Loucy (cell line): Measurements from ENCODE around the gene LENG8.

Experiments
- H2AFZ ChIP-seq: fragments of 200-600 bp; sonication (generic); 2 replicates; pipeline ENCODE4 v1.6.0; 2016; ENCODE audit warnings: antibody characterized with exemption, mild to moderate bottlenecking, low read length, moderate library complexity
- H3F3A ChIP-seq: fragments of 200-600 bp; 2 replicates; pipeline ENCODE4 v1.6.0; 2016; ENCODE audit warnings: antibody characterized with exemption, low read depth, mild to moderate bottlenecking
- H3K27me3 ChIP-seq: fragments of 200-600 bp; sonication (generic); 2 replicates; pipeline ENCODE4 v1.6.1; 2014; ENCODE audit warnings: low read length, mild to moderate bottlenecking; ENCODE audit not compliant: insufficient read depth, poor library complexity, severe bottlenecking
- H3K36me3 ChIP-seq: fragments of 200-600 bp; sonication (generic); 2 replicates; pipeline ENCODE4 v1.6.1; 2016; ENCODE audit warnings: low read length; ENCODE audit not compliant: insufficient read depth
- H3K4me1 ChIP-seq: fragments of 200-600 bp; sonication (generic); 2 replicates; pipeline ENCODE4 v1.5.1; 2014; ENCODE audit warnings: low read length, mild to moderate bottlenecking; ENCODE audit not compliant: insufficient read depth, poor library complexity, severe bottlenecking
- H3K4me2 ChIP-seq: fragments of 200-600 bp; sonication (generic); 2 replicates; pipeline ENCODE4 v1.6.0; 2014; ENCODE audit warnings: antibody characterized with exemption, low read length, low read depth, mild to moderate bottlenecking; ENCODE audit not compliant: poor library complexity, severe bottlenecking
- H3K4me3 ChIP-seq: fragments of 200-600 bp; sonication (generic); 2 replicates; pipeline ENCODE4 v1.5.1; 2014; ENCODE audit warnings: low read length, mild to moderate bottlenecking, mixed read lengths; ENCODE audit not compliant: poor library complexity, severe bottlenecking
- H3K79me2 ChIP-seq: fragments of 200-600 bp; sonication (generic); 2 replicates; pipeline ENCODE4 v1.6.1; 2014; ENCODE audit warnings: low read length; ENCODE audit not compliant: insufficient read depth
- H3K9ac ChIP-seq: fragments of 200-600 bp; sonication (generic); 2 replicates; pipeline ENCODE4 v1.6.0; 2014; ENCODE audit warnings: mild to moderate bottlenecking, low read depth, low read length, moderate library complexity; ENCODE audit not compliant: poor library complexity, severe bottlenecking
- H3K9me2 ChIP-seq: fragments of 200-600 bp; sonication (generic); replicated peaks from 2 replicates; pipeline ENCODE4 v1.6.1; 2016; ENCODE audit warnings: low read depth, low read length, mixed read lengths
- H3K9me3 ChIP-seq: fragments of 200-600 bp; sonication (generic); 2 replicates; pipeline ENCODE4 v1.6.1; 2014; ENCODE audit warnings: mild to moderate bottlenecking, antibody characterized with exemption, low read length, low read depth; ENCODE audit not compliant: insufficient read depth
- H4K20me1 ChIP-seq: fragments of 200-600 bp; sonication (generic); 2 replicates; pipeline ENCODE4 v1.6.0; 2014; ENCODE audit warnings: antibody characterized with exemption, low read length, mild to moderate bottlenecking; ENCODE audit not compliant: insufficient read depth, poor library complexity, severe bottlenecking
- CTCF ChIP-seq: fragments of 200-600 bp; sonication (generic); conservative IDR thresholded peaks from 2 replicates; pipeline ENCODE4 v1.5.1; 2014; ENCODE audit warnings: mild to moderate bottlenecking, antibody characterized with exemption, low read length
- EZH2phosphoT487 ChIP-seq: fragments of 200-600 bp; IDR thresholded peaks from 2 replicates; pipeline ENCODE4 v1.6.1; 2018; ENCODE audit warnings: antibody characterized with exemption, mild to moderate bottlenecking, moderate library complexity, borderline replicate concordance

Gene LENG8

GRCh38 chr19:54433697-54434096 is 15.3 kb upstream of the LENG8 start:
- Histone ChIP-seq H3K9me2 (no peaks in the 10 kb centered on the region), H3K79me2 (no peaks in the 10 kb centered on the region), H3K4me3 (no peak overlapping the region), H3K4me1 (no peaks in the 10 kb centered on the region), H3K36me3 (no peaks in the 10 kb centered on the region), H3K27me3 (no peaks in the 10 kb centered on the region), H3K9ac (no peak overlapping the region), H3F3A (no peaks in the 10 kb centered on the region), H2AFZ (no peak overlapping the region), H4K20me1 (no peaks in the 10 kb centered on the region), H3K9me3 (no peaks in the 10 kb centered on the region), H3K4me2 (no peak overlapping the region)
- no peak for TF ChIP-seq CTCF
- TF ChIP-seq EZH2phosphoT487 = no peak

- TF ChIP-seq EZH2phosphoT487 (no peak), CTCF (no peak)
- Histone ChIP-seq H3K36me3 (no peaks in the 10 kb centered on the region), H3K79me2 (no peaks in the 10 kb centered on the region), H3K27me3 (no peaks in the 10 kb centered on the region), H3K9me3 (no peaks in the 10 kb centered on the region), H3K4me2 (no peak overlapping the region), H3K9ac (no peak overlapping the region), H3K4me3 (no peak overlapping the region), H2AFZ (no peak overlapping the region), H4K20me1 (no peaks in the 10 kb centered on the region), H3K9me2 (no peaks in the 10 kb centered on the region), H3F3A (no peaks in the 10 kb centered on the region), H3K4me1 (no peaks in the 10 kb centered on the region)
These were observed 14.7 kb upstream of the LENG8 start for GRCh38 chr19:54434112-54434872.

DNA sequence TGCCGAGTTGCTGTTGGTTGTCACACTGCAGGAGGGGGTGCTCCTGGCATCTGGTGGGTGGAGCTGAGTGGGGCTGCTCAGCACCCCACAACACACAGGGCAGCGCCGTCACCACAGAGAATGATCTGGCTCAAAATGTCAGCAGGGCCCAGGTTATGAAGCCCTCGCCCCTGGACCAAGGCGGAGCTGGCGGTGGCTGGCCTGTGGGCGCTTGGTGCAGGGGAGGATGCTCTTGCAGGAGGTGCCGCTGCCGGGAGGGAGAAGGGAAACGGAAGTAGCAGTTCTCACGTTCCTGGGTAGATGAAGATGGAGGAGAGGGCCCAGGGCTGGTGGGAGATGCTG is 14.2 kb upstream of the LENG8 start:
- H3K27me3 ChIP-seq = no peaks in the 10 kb centered on the region
- no peaks in the 10 kb centered on the region for H3K4me1 ChIP-seq
- no peaks in the 10 kb centered on the region for H4K20me1 ChIP-seq
- TF ChIP-seq EZH2phosphoT487 = no peak
- no peak for TF ChIP-seq CTCF
- H2AFZ ChIP-seq = no peak overlapping the region
- no peak overlapping the region for H3K4me2 ChIP-seq
- no peaks in the 10 kb centered on the region for H3K9me3 ChIP-seq
- H3K9ac ChIP-seq = no peak overlapping the region
- H3K36me3 ChIP-seq = no peaks in the 10 kb centered on the region
- H3F3A ChIP-seq = no peaks in the 10 kb centered on the region
- H3K4me3 ChIP-seq = no peak overlapping the region
- no peaks in the 10 kb centered on the region for H3K79me2 ChIP-seq
- H3K9me2 ChIP-seq = no peaks in the 10 kb centered on the region
